ENCODE results near the gene TENM4. TPM values are rescaled to one million over a fixed set of nuclear protein-coding genes. Genes with fewer than 3 reads are reported as not detected.
A peak's percentile ranks its signal among the peaks of the same experiment; 100 is the strongest.

Gene TENM4
- total RNA-seq, 1 donor from 2014 or later = 11.9 TPM

- DNase-seq (ENCODE audit: low spot score in 2 of 2) = no peak
- no peaks in the 10 kb centered on the region for H3K9me3 ChIP-seq
- TF ChIP-seq CTCF (IDR thresholded peaks at IDR 0.05) = no peak
- no peak overlapping the region for H3K4me3 ChIP-seq
- intact Hi-C loops (cut with DNase I) = loop anchor here (5.0 kb wide), 1 partner anchor 320 kb away; no protein-coding TSS in a partner anchor
- no peaks in the 10 kb centered on the region for H3K27me3 ChIP-seq
- H3K27ac ChIP-seq = peak overlapping the region; percentile 67 to 72
- H3K36me3 ChIP-seq = no peaks in the 10 kb centered on the region
- peaks cover 7 to 12% of the 10 kb centered on the region in 2 donors for H3K4me1 ChIP-seq
Measured at GRCh38 chr11:79421820-79422219, 19.0 kb downstream of the TENM4 start.

GRCh38 chr11:79419120-79419519 lies 21.7 kb downstream of the TENM4 start:
- intact Hi-C loops (cut with DNase I) = no loop called here
- H3K4me1 ChIP-seq = peaks cover 14 to 19% of the 10 kb centered on the region in 2 donors

GRCh38 chr11:79418241-79418640 lies 22.6 kb downstream of the TENM4 start:
- no peak overlapping the region for H3K27ac ChIP-seq
- H3K4me3 ChIP-seq = no peak overlapping the region

More at GRCh38 chr11:79419120-79419519, 21.7 kb downstream of the TENM4 start:
- no peaks in the 10 kb centered on the region for H3K36me3 ChIP-seq
- H3K27ac ChIP-seq = no peak overlapping the region
- DNase-seq (ENCODE audit: low spot score in 2 of 2) = no peak
- no peak for TF ChIP-seq CTCF (IDR thresholded peaks at IDR 0.05)
- H3K4me3 ChIP-seq = no peak overlapping the region
- no peaks in the 10 kb centered on the region for H3K27me3 ChIP-seq
- H3K9me3 ChIP-seq = no peaks in the 10 kb centered on the region

GRCh38 chr11:79417069-79417920 lies 23.5 kb downstream of the TENM4 start:
- intact Hi-C loops (cut with DNase I) = no loop called here

More at GRCh38 chr11:79418241-79418640, 22.6 kb downstream of the TENM4 start:
- DNase-seq (ENCODE audit: low spot score in 2 of 2) = no peak
- Histone ChIP-seq H3K4me1 (peaks cover 14 to 26% of the 10 kb centered on the region in 2 donors), H3K27me3 (no peaks in the 10 kb centered on the region), H3K9me3 (no peaks in the 10 kb centered on the region), H3K36me3 (no peaks in the 10 kb centered on the region)
- TF ChIP-seq CTCF (IDR thresholded peaks at IDR 0.05) = no peak
- intact Hi-C loops (cut with DNase I) = no loop called here

GRCh38 chr11:79415912-79416311 lies 24.9 kb downstream of the TENM4 start:
- TF ChIP-seq CTCF (IDR thresholded peaks at IDR 0.05) = no peak
- no peaks in the 10 kb centered on the region for H3K27me3 ChIP-seq
- peaks cover 3 to 22% of the 10 kb centered on the region in 2 donors for H3K4me1 ChIP-seq
- no peaks in the 10 kb centered on the region for H3K36me3 ChIP-seq
- no peak overlapping the region for H3K27ac ChIP-seq
- no peaks in the 10 kb centered on the region for H3K9me3 ChIP-seq
- H3K4me3 ChIP-seq = no peak overlapping the region
- intact Hi-C loops (cut with DNase I) = loop anchor here (2.0 kb wide), 1 partner anchor 25 kb away; the partner anchor contains the start of gene TENM4
- no peak for DNase-seq (ENCODE audit: low spot score in 2 of 2)

More at GRCh38 chr11:79417069-79417920, 23.5 kb downstream of the TENM4 start:
- Histone ChIP-seq H3K9me3 (no peaks in the 10 kb centered on the region), H3K4me1 (peaks cover 10 to 22% of the 10 kb centered on the region in 2 donors), H3K4me3 (no peak overlapping the region), H3K27ac (no peak overlapping the region), H3K36me3 (no peaks in the 10 kb centered on the region), H3K27me3 (no peaks in the 10 kb centered on the region)
- no peak for TF ChIP-seq CTCF (IDR thresholded peaks at IDR 0.05)
- no peak for DNase-seq (ENCODE audit: low spot score in 2 of 2)
